ENCODE measurements around the gene ZNF846. TPM values are rescaled to one million over a fixed set of nuclear protein-coding genes. Genes with fewer than 3 reads are reported as not detected.

Gene ZNF846
- total and polyA plus RNA-seq, 10 of the 15 experiments (the other 5 are each of a cell fraction or from before 2014, with no cell fraction given) = 0.64 to 4.1 (median 1.6) TPM

GRCh38 chr19:9757544-9758501 lies 10.7 kb downstream of the ZNF846 start:
- Histone ChIP-seq H3K9ac (ENCODE audit: control insufficient read depth, insufficient read depth, low read length) (no peak overlapping the region), H3K36me3 (ENCODE audit: control insufficient read depth in 2 of 2, insufficient read depth in 2 of 2, low read length in 1 of 2) (no peaks in the 10 kb centered on the region), H3K27me3 (replicated peaks in 1 of 2; ENCODE audit: control insufficient read depth in 2 of 2, insufficient read depth in 2 of 2, low read length in 1 of 2) (no peaks in the 10 kb centered on the region), H3K79me2 (ENCODE audit: control insufficient read depth, insufficient read depth, low read length) (no peaks in the 10 kb centered on the region), H2AFZ (ENCODE audit: control insufficient read depth, low read depth, low read length) (no peak overlapping the region), H4K20me1 (ENCODE audit: control insufficient read depth, insufficient read depth) (no peaks in the 10 kb centered on the region), H3K4me1 (ENCODE audit: control insufficient read depth, insufficient read depth, low read length) (no peaks in the 10 kb centered on the region), H3K27ac (ENCODE audit: control insufficient read depth, insufficient read depth) (no peak overlapping the region), H3K4me2 (ENCODE audit: control insufficient read depth, insufficient read depth) (no peak overlapping the region), H3K9me3 (replicated peaks; ENCODE audit: control insufficient read depth, insufficient read depth, low read length) (peaks cover 12% of the 10 kb centered on the region; the same call in 2 of the 3 replicates), H3K4me3 (no peak overlapping the region)
- ATAC-seq (no peak), DNase-seq (ENCODE audit: low read depth, low spot score) (no peak), FAIRE-seq (no peak)
- BruUV-seq (replicated peaks) = no TSS peak
- CTCF ChIA-PET = no interaction called here
- TF ChIP-seq ZNF274 (IDR thresholded peaks at IDR 0.05; ENCODE audit: insufficient read depth, insufficient read length) (peak; percentile 37), MXI1 (IDR thresholded peaks at IDR 0.05; ENCODE audit: low read depth, low read length) (no peak)
- POLR2A ChIA-PET = no interaction called here
- WGBS (ENCODE audit: insufficient coverage, insufficient replicate concordance, low lambda C conversion rate, missing lambda C conversion rate) = 79% methylated on average over 9 of the region's 9 CpGs
- in situ Hi-C loops (cut with MboI) = no loop called here
- intact Hi-C loops (cut with micrococcal nuclease; ENCODE audit: unreplicated experiment) = no loop called here
- SMC1A ChIA-PET (ENCODE audit: uncharacterized antibody, unreplicated experiment) = interaction anchor here (0.5 kb wide), 1 partner anchor 769 kb away, joined by 3 read pairs; no protein-coding TSS in a partner anchor
- RAD21 ChIA-PET (ENCODE audit: unreplicated experiment) = no interaction called here

- H3K4me3 ChIP-seq = no peak overlapping the region
- no peak overlapping the region for H2AFZ ChIP-seq (ENCODE audit: control insufficient read depth, low read depth, low read length)
- no peaks in the 10 kb centered on the region for H4K20me1 ChIP-seq (ENCODE audit: control insufficient read depth, insufficient read depth)
- in situ Hi-C loops (cut with MboI) = no loop called here
- H3K36me3 ChIP-seq (ENCODE audit: control insufficient read depth in 2 of 2, insufficient read depth in 2 of 2, low read length in 1 of 2) = no peaks in the 10 kb centered on the region
- POLR2A ChIA-PET = no interaction called here
- no peak for FAIRE-seq
- intact Hi-C loops (cut with micrococcal nuclease; ENCODE audit: unreplicated experiment) = no loop called here
- SMC1A ChIA-PET (ENCODE audit: uncharacterized antibody, unreplicated experiment) = no interaction called here
- RAD21 ChIA-PET (ENCODE audit: unreplicated experiment) = no interaction called here
- no peak for ATAC-seq
- no peaks in the 10 kb centered on the region for H3K4me1 ChIP-seq (ENCODE audit: control insufficient read depth, insufficient read depth, low read length)
- peaks cover 8% of the 10 kb centered on the region; the same call in 2 of the 3 replicates for H3K9me3 ChIP-seq (replicated peaks; ENCODE audit: control insufficient read depth, insufficient read depth, low read length)
- WGBS (ENCODE audit: insufficient coverage, insufficient replicate concordance, low lambda C conversion rate, missing lambda C conversion rate) = 70% methylated on average over 2 of the region's 2 CpGs
- TF ChIP-seq RAD51 (IDR thresholded peaks at IDR 0.05) = no peak
- BruUV-seq (replicated peaks) = no TSS peak
- CTCF ChIA-PET = no interaction called here
- no peak overlapping the region for H3K27ac ChIP-seq (ENCODE audit: control insufficient read depth, insufficient read depth)
- no peak overlapping the region for H3K9ac ChIP-seq (ENCODE audit: control insufficient read depth, insufficient read depth, low read length)
- no peaks in the 10 kb centered on the region for H3K27me3 ChIP-seq (replicated peaks in 1 of 2; ENCODE audit: control insufficient read depth in 2 of 2, insufficient read depth in 2 of 2, low read length in 1 of 2)
- no peak overlapping the region for H3K4me2 ChIP-seq (ENCODE audit: control insufficient read depth, insufficient read depth)
- no peak for DNase-seq (ENCODE audit: low read depth, low spot score)
- no peaks in the 10 kb centered on the region for H3K79me2 ChIP-seq (ENCODE audit: control insufficient read depth, insufficient read depth, low read length)
Observed at GRCh38 chr19:9752701-9753443, 15.7 kb downstream of the ZNF846 start.

Data from GM12878 (cell line).